ENCODE measurements around the gene MAPK8. TPM values are rescaled to one million over a fixed set of nuclear protein-coding genes. Genes with fewer than 3 reads are reported as not detected.

The MAPK8 gene
- total RNA-seq, 4 donors from 2014 or later: 36.1 to 51.5 (median 46.9) TPM

GRCh38 chr10:48478980-48479811, 172.7 kb downstream of the MAPK8 start:
- ATAC-seq (ENCODE audit: low FRiP score) (no peak), DNase-seq (ENCODE audit: low spot score) (no peak)
- TF ChIP-seq, protein P1, sequence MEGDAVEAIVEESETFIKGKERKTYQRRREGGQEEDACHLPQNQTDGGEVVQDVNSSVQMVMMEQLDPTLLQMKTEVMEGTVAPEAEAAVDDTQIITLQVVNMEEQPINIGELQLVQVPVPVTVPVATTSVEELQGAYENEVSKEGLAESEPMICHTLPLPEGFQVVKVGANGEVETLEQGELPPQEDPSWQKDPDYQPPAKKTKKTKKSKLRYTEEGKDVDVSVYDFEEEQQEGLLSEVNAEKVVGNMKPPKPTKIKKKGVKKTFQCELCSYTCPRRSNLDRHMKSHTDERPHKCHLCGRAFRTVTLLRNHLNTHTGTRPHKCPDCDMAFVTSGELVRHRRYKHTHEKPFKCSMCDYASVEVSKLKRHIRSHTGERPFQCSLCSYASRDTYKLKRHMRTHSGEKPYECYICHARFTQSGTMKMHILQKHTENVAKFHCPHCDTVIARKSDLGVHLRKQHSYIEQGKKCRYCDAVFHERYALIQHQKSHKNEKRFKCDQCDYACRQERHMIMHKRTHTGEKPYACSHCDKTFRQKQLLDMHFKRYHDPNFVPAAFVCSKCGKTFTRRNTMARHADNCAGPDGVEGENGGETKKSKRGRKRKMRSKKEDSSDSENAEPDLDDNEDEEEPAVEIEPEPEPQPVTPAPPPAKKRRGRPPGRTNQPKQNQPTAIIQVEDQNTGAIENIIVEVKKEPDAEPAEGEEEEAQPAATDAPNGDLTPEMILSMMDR (IDR thresholded peaks at IDR 0.05): no peak

GRCh38 chr10:48480397-48481374, 174.2 kb downstream of the MAPK8 start:
- TF ChIP-seq, protein P1 (IDR thresholded peaks at IDR 0.05): no peak
- DNase-seq (ENCODE audit: low spot score) (no peak), ATAC-seq (ENCODE audit: low FRiP score) (no peak)

GRCh38 chr10:48481385-48481784, 174.9 kb downstream of the MAPK8 start:
- TF ChIP-seq, protein P1 (IDR thresholded peaks at IDR 0.05): no peak
- ATAC-seq (ENCODE audit: low FRiP score): no peak
- DNase-seq (ENCODE audit: low spot score): no peak

DNA sequence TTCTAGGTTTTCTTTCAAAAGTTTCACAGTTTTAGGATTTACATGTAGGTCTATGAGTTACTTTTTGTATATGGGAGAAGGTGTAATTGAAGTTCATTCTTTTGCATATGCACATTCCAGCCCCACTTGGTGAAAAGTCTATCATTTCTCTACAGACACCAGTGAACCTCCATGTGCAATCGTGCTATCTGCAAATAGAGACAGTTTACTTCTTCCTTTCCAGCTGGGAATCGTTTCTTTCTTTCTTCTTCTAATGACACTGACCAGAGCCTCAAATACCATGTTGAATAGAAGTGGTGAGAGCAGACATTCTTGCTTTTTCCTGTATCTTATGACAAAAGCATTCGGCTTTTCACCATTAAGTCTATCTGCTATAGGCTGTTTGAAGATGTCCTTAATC, 175.7 kb downstream of the MAPK8 start:
- ATAC-seq (ENCODE audit: low FRiP score) (no peak), DNase-seq (ENCODE audit: low spot score) (no peak)
- TF ChIP-seq, protein P1 (IDR thresholded peaks at IDR 0.05): no peak

DNA sequence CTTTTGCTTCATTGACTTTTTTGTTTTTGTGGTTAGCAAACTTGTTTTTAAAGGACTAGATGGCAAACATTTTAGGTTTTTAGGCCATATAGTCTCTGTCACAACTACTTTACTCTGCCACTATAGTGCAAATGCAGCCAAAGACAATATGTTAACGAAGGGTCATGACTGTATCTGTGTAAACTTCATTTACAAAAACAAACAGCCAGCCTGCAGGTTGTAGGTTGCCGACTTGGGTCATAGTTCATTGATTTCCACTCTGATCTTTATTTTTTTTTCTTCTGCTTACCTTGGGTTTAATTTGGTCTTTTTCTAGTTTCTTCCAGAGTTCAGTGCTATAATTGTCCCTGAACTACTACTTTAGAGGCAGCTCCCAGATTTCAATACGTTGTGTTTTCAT, 178.4 kb downstream of the MAPK8 start:
- ATAC-seq (ENCODE audit: low FRiP score) (no peak), DNase-seq (ENCODE audit: low spot score) (no peak)
- TF ChIP-seq, protein P1 (IDR thresholded peaks at IDR 0.05): no peak

DNA sequence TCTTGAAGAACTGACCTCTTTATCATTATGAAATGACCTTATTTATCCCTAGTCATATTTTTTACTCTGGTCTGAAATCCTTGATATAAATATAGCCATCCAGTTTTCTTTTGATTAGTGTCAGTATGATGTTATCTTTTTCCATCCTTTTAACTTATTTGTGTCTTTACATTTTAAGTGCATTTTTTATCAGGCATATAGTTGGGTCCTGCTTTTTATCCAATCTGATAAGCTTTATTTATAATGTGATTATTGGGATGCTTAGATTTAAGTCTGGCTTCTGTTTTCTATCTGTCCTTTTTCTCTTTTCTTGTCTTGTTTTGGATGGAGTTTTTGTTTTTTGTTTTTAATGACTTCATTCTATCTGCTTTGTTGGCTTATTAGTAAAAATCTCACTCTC, 179.2 kb downstream of the MAPK8 start:
- DNase-seq (ENCODE audit: low spot score) (no peak), ATAC-seq (ENCODE audit: low FRiP score) (no peak)
- TF ChIP-seq, protein P1 (IDR thresholded peaks at IDR 0.05): no peak
